CD4-positive, alpha-beta memory T cell (primary cell): ENCODE measurements around the gene FBLN2. TPM values are rescaled to one million over a fixed set of nuclear protein-coding genes. Genes with fewer than 3 reads are reported as not detected.
A peak's percentile ranks its signal among the peaks of the same experiment; 100 is the strongest.
"Not testable (repeated sequence)": the region's sequence is repeated elsewhere in the genome, so short reads cannot be mapped to it uniquely, and the experiment has no call there.

Experiments
- CTCF ChIA-PET: fragments of 350-600 bp; sonication (Branson Sonifier 250); formaldehyde crosslinking; loops from one replicate; lab custom pipeline; 2021; ENCODE audit warnings: inconsistent platforms; ENCODE audit not compliant: partially characterized antibody; lab: Charles Lee
- POLR2A ChIA-PET: fragments of 350-600 bp; sonication (Branson Sonifier 250); formaldehyde crosslinking; loops from one replicate; lab custom pipeline; 2021; ENCODE audit not compliant: partially characterized antibody; lab: Charles Lee
- DNase-seq, 5 donors: peaks; one replicate each; pipeline versions ENCODE4 v3.0.0 to v3.0.0-alpha.2; 2020 to 2022; ENCODE audit warnings: mixed read lengths in 1 of 5
- H3K27ac ChIP-seq: one replicate; pipeline ENCODE4 v1.7.0; 2013; ENCODE audit warnings: low read depth, low read length
- H3K27me3 ChIP-seq: 2 replicates; pipeline ENCODE4 v1.7.0; 2013; ENCODE audit warnings: mild to moderate bottlenecking, low read length, moderate library complexity; ENCODE audit not compliant: insufficient read depth
- H3K36me3 ChIP-seq: 2 replicates; pipeline ENCODE4 v1.7.0; 2013; ENCODE audit warnings: mild to moderate bottlenecking, low read length, moderate library complexity; ENCODE audit not compliant: insufficient read depth
- H3K4me1 ChIP-seq: 2 replicates; pipeline ENCODE4 v1.7.0; 2013; ENCODE audit warnings: mild to moderate bottlenecking, low read length, moderate library complexity; ENCODE audit not compliant: insufficient read depth
- H3K4me3 ChIP-seq, 2 donors: one replicate each; pipeline ENCODE4 v1.7.0; 2013; ENCODE audit warnings: low read length in 2 of 2, mild to moderate bottlenecking in 1 of 2
- H3K9me3 ChIP-seq, 2 donors: one replicate each; pipeline ENCODE4 v1.7.0; 2013; ENCODE audit warnings: low read length in 2 of 2, control low read depth in 1 of 2; ENCODE audit not compliant: control insufficient read depth in 1 of 2
- H3K27ac Mint-ChIP-seq, 7 donors: one replicate each; pipeline ENCODE4 v1.8.0; 2020 to 2021; ENCODE audit warnings: mixed read lengths in 7 of 7, mild to moderate bottlenecking in 6 of 7, inconsistent platforms in 3 of 7, moderate library complexity in 3 of 7
- H3K27me3 Mint-ChIP-seq, 2 donors: one replicate each; pipeline ENCODE4 v1.8.0; 2020 to 2021; ENCODE audit warnings: mixed read lengths in 2 of 2
- H3K36me3 Mint-ChIP-seq, 2 donors: one replicate each; pipeline ENCODE4 v1.8.0; 2020 to 2021; ENCODE audit warnings: mixed read lengths in 2 of 2, inconsistent platforms in 1 of 2, mild to moderate bottlenecking in 1 of 2
- H3K4me1 Mint-ChIP-seq, 4 donors: one replicate each; pipeline ENCODE4 v1.8.0; 2020 to 2021; ENCODE audit warnings: mixed read lengths in 4 of 4, mild to moderate bottlenecking in 1 of 4
- H3K4me3 Mint-ChIP-seq, 8 donors: one replicate each; pipeline ENCODE4 v1.8.0; 2020 to 2021; ENCODE audit warnings: mixed read lengths in 8 of 8, mild to moderate bottlenecking in 7 of 8, moderate library complexity in 6 of 8, inconsistent platforms in 3 of 8
- H3K9me3 Mint-ChIP-seq, 8 donors: one replicate each; pipeline ENCODE4 v1.8.0; 2020 to 2021; ENCODE audit warnings: mixed read lengths in 8 of 8, mild to moderate bottlenecking in 5 of 8, inconsistent platforms in 3 of 8, moderate library complexity in 1 of 8
- intact Hi-C: fragments of 100-400 bp; cut with micrococcal nuclease; formaldehyde crosslinking; loops from one replicate; pipeline ENCODE4 v1.15.1; 2023
- polyA plus RNA-seq, 2 donors: library from polyadenylated mRNA; unstranded; fragments of 300-500 nt; fragmentation: Illumina TruSeq; gene quantifications; one replicate each; pipeline ENCODE4 v1.2.3, GENCODE V29; 2021
- total RNA-seq, 2 experiments: library from RNA; stranded (reverse); gene quantifications; one replicate each; pipeline ENCODE4 v1.2.3, GENCODE V29; 2021

FBLN2 gene
- total and polyA plus RNA-seq, 4 experiments from 2014 or later, result not detected

GRCh38 chr3:13520326-13520880 lies 28.5 kb upstream of the FBLN2 start:
- DNase-seq, result no peak
- no peak overlapping the region for H3K4me3 Mint-ChIP-seq
- peak overlapping the region in 1 of 7 donors; percentile 42 for H3K27ac Mint-ChIP-seq
- Histone ChIP-seq H3K9me3 (no peaks in the 10 kb centered on the region), H3K4me1 (no peaks in the 10 kb centered on the region), H3K27me3 (no peaks in the 10 kb centered on the region), H3K36me3 (no peaks in the 10 kb centered on the region), H3K4me3 (no peak overlapping the region), H3K27ac (no peak overlapping the region)
- no peaks in the 10 kb centered on the region for H3K36me3 Mint-ChIP-seq
- CTCF ChIA-PET, result interaction anchor here (1.4 kb wide), 1 partner anchor 360 kb away, joined by 3 read pairs; no protein-coding TSS in a partner anchor
- no peaks in the 10 kb centered on the region for H3K4me1 Mint-ChIP-seq
- peaks cover 0 to 3% of the 10 kb centered on the region in 2 donors for H3K27me3 Mint-ChIP-seq
- intact Hi-C loops, result no loop called here
- POLR2A ChIA-PET, result interaction anchor here (0.6 kb wide), 1 partner anchor 1959 kb away, joined by 3 read pairs; no protein-coding TSS in a partner anchor
- H3K9me3 Mint-ChIP-seq, result peaks cover 0 to 9% (median 4%) of the 10 kb centered on the region in 8 donors

- DNase-seq, result no peak
- ChIA-PET POLR2A (no interaction called here), CTCF (interaction anchor here (1.4 kb wide), 1 partner anchor 359 kb away, joined by 3 read pairs; no protein-coding TSS in a partner anchor)
- intact Hi-C loops, result no loop called here
- Mint-ChIP-seq H3K27ac (no peak overlapping the region), H3K27me3 (peaks cover 0 to 3% of the 10 kb centered on the region in 2 donors), H3K36me3 (no peaks in the 10 kb centered on the region), H3K4me3 (no peak overlapping the region), H3K9me3 (peaks cover 0 to 9% (median 4%) of the 10 kb centered on the region in 8 donors), H3K4me1 (no peaks in the 10 kb centered on the region)
- Histone ChIP-seq H3K36me3 (no peaks in the 10 kb centered on the region), H3K4me3 (no peak overlapping the region), H3K9me3 (no peaks in the 10 kb centered on the region), H3K27me3 (no peaks in the 10 kb centered on the region), H3K27ac (no peak overlapping the region), H3K4me1 (no peaks in the 10 kb centered on the region)
Measured at GRCh38 chr3:13521309-13521708, 27.6 kb upstream of the FBLN2 start.

DNA sequence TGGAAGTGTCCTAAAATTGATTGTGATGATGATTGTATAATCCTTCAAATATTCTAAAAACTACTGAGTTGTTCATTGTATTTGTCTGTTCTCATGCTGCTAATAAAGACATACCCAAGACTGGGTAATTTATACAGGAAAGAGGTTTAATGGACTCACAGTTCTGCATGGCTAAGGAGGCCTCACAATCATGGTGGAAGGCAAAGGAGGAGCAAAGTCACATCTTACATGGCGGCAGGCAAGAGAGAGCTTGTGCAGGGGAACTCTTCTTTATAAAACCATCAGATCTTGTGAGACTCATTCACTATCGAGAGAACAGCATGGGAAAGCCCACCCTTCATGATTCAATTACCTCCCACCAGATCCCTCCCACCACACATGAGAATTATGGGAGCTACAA lies 27.2 kb upstream of the FBLN2 start:
- POLR2A ChIA-PET, H3K27ac ChIP-seq, H3K36me3 Mint-ChIP-seq, H3K4me1 Mint-ChIP-seq, H3K27ac Mint-ChIP-seq, H3K36me3 ChIP-seq, H3K4me1 ChIP-seq, H3K4me3 Mint-ChIP-seq, H3K27me3 ChIP-seq, H3K27me3 Mint-ChIP-seq, H3K4me3 ChIP-seq, DNase-seq, H3K9me3 ChIP-seq, H3K9me3 Mint-ChIP-seq, intact Hi-C loops: not testable (repeated sequence)
- CTCF ChIA-PET, result interaction anchor here (1.4 kb wide), 1 partner anchor 359 kb away, joined by 3 read pairs; no protein-coding TSS in a partner anchor

- Mint-ChIP-seq H3K27me3 (peaks cover 0 to 3% of the 10 kb centered on the region in 2 donors), H3K36me3 (no peaks in the 10 kb centered on the region), H3K4me1 (no peaks in the 10 kb centered on the region), H3K9me3 (peaks cover 0 to 9% (median 4%) of the 10 kb centered on the region in 8 donors), H3K4me3 (no peak overlapping the region), H3K27ac (no peak overlapping the region)
- intact Hi-C loops, result no loop called here
- Histone ChIP-seq H3K36me3 (no peaks in the 10 kb centered on the region), H3K27me3 (no peaks in the 10 kb centered on the region), H3K9me3 (no peaks in the 10 kb centered on the region), H3K4me3 (no peak overlapping the region), H3K4me1 (no peaks in the 10 kb centered on the region), H3K27ac (no peak overlapping the region)
- POLR2A ChIA-PET, result no interaction called here
- CTCF ChIA-PET, result no interaction called here
- DNase-seq, result no peak
Measured at GRCh38 chr3:13522236-13522635, 26.7 kb upstream of the FBLN2 start.

GRCh38 chr3:13524979-13525669 lies 23.8 kb upstream of the FBLN2 start:
- no peak overlapping the region for H3K27ac Mint-ChIP-seq
- DNase-seq, result no peak
- peaks cover 0 to 9% (median 4%) of the 10 kb centered on the region in 8 donors for H3K9me3 Mint-ChIP-seq
- H3K4me3 Mint-ChIP-seq, result no peak overlapping the region
- Histone ChIP-seq H3K4me3 (no peak overlapping the region), H3K27me3 (no peaks in the 10 kb centered on the region), H3K27ac (no peak overlapping the region), H3K36me3 (no peaks in the 10 kb centered on the region), H3K9me3 (no peaks in the 10 kb centered on the region), H3K4me1 (no peaks in the 10 kb centered on the region)
- no peaks in the 10 kb centered on the region for H3K36me3 Mint-ChIP-seq
- ChIA-PET CTCF (interaction anchor here (0.9 kb wide), 1 partner anchor 433 kb away, joined by 3 read pairs; no protein-coding TSS in a partner anchor), POLR2A (no interaction called here)
- H3K4me1 Mint-ChIP-seq, result no peaks in the 10 kb centered on the region
- intact Hi-C loops, result no loop called here
- H3K27me3 Mint-ChIP-seq, result peaks cover 5% of the 10 kb centered on the region in 2 donors

DNA sequence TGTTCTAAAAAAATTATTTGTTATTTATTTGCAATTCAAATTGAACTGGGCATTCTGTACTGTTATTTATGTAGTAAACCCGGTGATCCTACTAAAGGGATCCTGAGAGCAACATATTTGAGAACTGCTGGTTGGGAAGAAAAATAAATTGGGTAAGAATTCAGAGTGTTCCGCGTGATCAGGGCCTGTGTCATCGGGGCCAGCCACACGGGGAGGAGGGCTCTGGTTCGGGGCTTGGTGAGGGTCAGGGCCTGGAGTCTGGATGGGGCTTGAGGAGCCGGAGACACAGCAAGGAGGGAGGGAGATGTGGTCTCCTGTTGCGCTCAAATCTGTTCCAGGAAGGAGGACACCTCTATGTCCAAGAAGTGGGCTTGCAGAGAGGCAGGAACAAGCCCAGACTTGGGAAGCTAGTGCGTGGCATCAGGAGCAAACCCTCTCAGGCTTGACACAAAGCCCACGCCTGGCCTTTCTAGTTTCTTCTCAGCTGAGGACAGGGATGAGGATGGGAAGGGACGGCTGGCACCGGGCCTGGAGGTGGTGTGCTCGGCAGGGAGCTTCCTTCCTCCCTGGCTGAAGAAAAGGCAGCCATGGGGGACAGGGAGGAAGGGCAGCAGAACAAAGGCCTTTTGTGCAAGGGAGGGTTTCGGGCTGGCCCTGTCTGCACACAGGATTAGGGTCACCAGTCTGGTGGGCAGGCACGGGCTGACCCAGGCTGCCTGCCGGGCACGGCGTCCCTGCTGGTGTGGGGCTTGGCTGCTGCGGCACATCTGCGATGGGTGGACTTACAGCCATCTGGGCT lies 22.9 kb upstream of the FBLN2 start:
- H3K9me3 ChIP-seq, result no peaks in the 10 kb centered on the region
- Mint-ChIP-seq H3K9me3 (peaks cover 0 to 9% (median 4%) of the 10 kb centered on the region in 8 donors), H3K36me3 (no peaks in the 10 kb centered on the region), H3K27me3 (peaks cover 5 to 7% of the 10 kb centered on the region in 2 donors), H3K27ac (no peak overlapping the region), H3K4me3 (no peak overlapping the region), H3K4me1 (no peaks in the 10 kb centered on the region)
- ChIA-PET POLR2A (no interaction called here), CTCF (no interaction called here)
- DNase-seq, result no peak
- no peaks in the 10 kb centered on the region for H3K27me3 ChIP-seq
- H3K4me1 ChIP-seq, result no peaks in the 10 kb centered on the region
- no peak overlapping the region for H3K4me3 ChIP-seq
- intact Hi-C loops, result no loop called here
- no peak overlapping the region for H3K27ac ChIP-seq
- H3K36me3 ChIP-seq, result no peaks in the 10 kb centered on the region

DNA sequence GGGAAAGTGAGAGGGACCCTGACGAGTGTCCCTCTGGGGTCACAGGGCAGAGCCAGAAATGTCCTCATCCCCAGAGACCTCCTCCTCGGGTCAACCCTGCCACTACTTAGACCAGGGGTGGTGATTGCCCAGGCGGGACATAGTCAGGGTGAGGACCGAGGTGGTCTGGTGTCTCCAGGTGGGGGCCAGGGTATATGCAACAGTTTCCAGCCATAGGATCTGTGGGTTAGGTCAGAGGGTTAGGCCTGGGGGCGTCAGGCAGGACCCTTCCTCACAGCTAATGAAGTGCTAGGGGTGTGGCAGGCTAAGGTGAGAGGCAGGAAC lies 22.3 kb upstream of the FBLN2 start:
- Histone ChIP-seq H3K36me3 (no peaks in the 10 kb centered on the region), H3K27ac (no peak overlapping the region), H3K4me1 (no peaks in the 10 kb centered on the region), H3K4me3 (no peak overlapping the region), H3K27me3 (no peaks in the 10 kb centered on the region), H3K9me3 (no peaks in the 10 kb centered on the region)
- CTCF ChIA-PET, result no interaction called here
- H3K4me3 Mint-ChIP-seq, result no peak overlapping the region
- H3K27me3 Mint-ChIP-seq, result peaks cover 5 to 7% of the 10 kb centered on the region in 2 donors
- H3K4me1 Mint-ChIP-seq, result no peaks in the 10 kb centered on the region
- intact Hi-C loops, result no loop called here
- H3K9me3 Mint-ChIP-seq, result peaks cover 0 to 5% (median 2%) of the 10 kb centered on the region in 8 donors
- DNase-seq, result no peak
- no peak overlapping the region for H3K27ac Mint-ChIP-seq
- POLR2A ChIA-PET, result no interaction called here
- no peaks in the 10 kb centered on the region for H3K36me3 Mint-ChIP-seq
